HG02759 (cell line): ENCODE data around the gene NPC2.
"Not testable (repeated sequence)": the region's sequence is repeated elsewhere in the genome, so short reads cannot be mapped to it uniquely, and the experiment has no call there.

Experiments
- ATAC-seq: cut with Tn5 transposase; IDR thresholded peaks from one replicate; pipeline ENCODE4 v1.9.1; 2021; ENCODE audit warnings: mild to moderate bottlenecking, moderate library complexity; ENCODE audit not compliant: unreplicated experiment

The NPC2 gene

GRCh38 chr14:74492776-74493342, at the start of gene NPC2:
NPC2 (minus strand) TSS chr14:74493305; CDS start chr14:74493274, 31 bp downstream.
- ATAC-seq, result peak; percentile 14

- ATAC-seq, result no peak
These were observed 49.1 kb upstream of the NPC2 start for GRCh38 chr14:74542056-74542685.

- no peak for ATAC-seq
These were observed 48.1 kb upstream of the NPC2 start for GRCh38 chr14:74541225-74541624.

- ATAC-seq, result no peak
These were observed 46.4 kb upstream of the NPC2 start for GRCh38 chr14:74539503-74539902.

- no peak for ATAC-seq
These were observed 45.6 kb upstream of the NPC2 start for GRCh38 chr14:74538411-74539391.

GRCh38 chr14:74536336-74536735, 43.2 kb upstream of the NPC2 start:
- not testable (repeated sequence) for ATAC-seq

- no peak for ATAC-seq
These were observed 42.7 kb upstream of the NPC2 start for GRCh38 chr14:74535756-74536325.

GRCh38 chr14:74533576-74533975, 40.5 kb upstream of the NPC2 start:
- no peak for ATAC-seq

GRCh38 chr14:74532246-74532645, 39.1 kb upstream of the NPC2 start:
- ATAC-seq, result no peak

GRCh38 chr14:74531467-74531866, 38.4 kb upstream of the NPC2 start:
- ATAC-seq, result no peak

- ATAC-seq, result no peak
These were observed 37.9 kb upstream of the NPC2 start for GRCh38 chr14:74531006-74531405.

GRCh38 chr14:74528886-74529285, 35.8 kb upstream of the NPC2 start:
- no peak for ATAC-seq

- ATAC-seq, result no peak
These were observed 35.3 kb upstream of the NPC2 start for GRCh38 chr14:74528406-74528805.

GRCh38 chr14:74527736-74528280, 34.7 kb upstream of the NPC2 start:
- ATAC-seq, result no peak

GRCh38 chr14:74526854-74527585, 33.9 kb upstream of the NPC2 start:
- ATAC-seq, result no peak

GRCh38 chr14:74525361-74525851, 32.3 kb upstream of the NPC2 start:
- ATAC-seq, result no peak

- no peak for ATAC-seq
These were observed 31.7 kb upstream of the NPC2 start for GRCh38 chr14:74524812-74525135.

- ATAC-seq, result no peak
These were observed 31.1 kb upstream of the NPC2 start for GRCh38 chr14:74524076-74524811.

GRCh38 chr14:74522740-74523139, 29.6 kb upstream of the NPC2 start:
- no peak for ATAC-seq

GRCh38 chr14:74521756-74522155, 28.7 kb upstream of the NPC2 start:
- ATAC-seq, result no peak
